ENCODE data around the gene ERICH6B. TPM values are rescaled to one million over a fixed set of nuclear protein-coding genes. Genes with fewer than 3 reads are reported as not detected.

ERICH6B gene
- total and polyA plus RNA-seq, 4 donors, result 0.94 TPM; not detected in 3

- TF ChIP-seq, protein P1, sequence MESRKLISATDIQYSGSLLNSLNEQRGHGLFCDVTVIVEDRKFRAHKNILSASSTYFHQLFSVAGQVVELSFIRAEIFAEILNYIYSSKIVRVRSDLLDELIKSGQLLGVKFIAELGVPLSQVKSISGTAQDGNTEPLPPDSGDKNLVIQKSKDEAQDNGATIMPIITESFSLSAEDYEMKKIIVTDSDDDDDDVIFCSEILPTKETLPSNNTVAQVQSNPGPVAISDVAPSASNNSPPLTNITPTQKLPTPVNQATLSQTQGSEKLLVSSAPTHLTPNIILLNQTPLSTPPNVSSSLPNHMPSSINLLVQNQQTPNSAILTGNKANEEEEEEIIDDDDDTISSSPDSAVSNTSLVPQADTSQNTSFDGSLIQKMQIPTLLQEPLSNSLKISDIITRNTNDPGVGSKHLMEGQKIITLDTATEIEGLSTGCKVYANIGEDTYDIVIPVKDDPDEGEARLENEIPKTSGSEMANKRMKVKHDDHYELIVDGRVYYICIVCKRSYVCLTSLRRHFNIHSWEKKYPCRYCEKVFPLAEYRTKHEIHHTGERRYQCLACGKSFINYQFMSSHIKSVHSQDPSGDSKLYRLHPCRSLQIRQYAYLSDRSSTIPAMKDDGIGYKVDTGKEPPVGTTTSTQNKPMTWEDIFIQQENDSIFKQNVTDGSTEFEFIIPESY (IDR thresholded peaks at IDR 0.05), result no peak
These were observed 12.1 kb upstream of the ERICH6B start (continued) for GRCh38 chr13:45627656-45628055.

DNA sequence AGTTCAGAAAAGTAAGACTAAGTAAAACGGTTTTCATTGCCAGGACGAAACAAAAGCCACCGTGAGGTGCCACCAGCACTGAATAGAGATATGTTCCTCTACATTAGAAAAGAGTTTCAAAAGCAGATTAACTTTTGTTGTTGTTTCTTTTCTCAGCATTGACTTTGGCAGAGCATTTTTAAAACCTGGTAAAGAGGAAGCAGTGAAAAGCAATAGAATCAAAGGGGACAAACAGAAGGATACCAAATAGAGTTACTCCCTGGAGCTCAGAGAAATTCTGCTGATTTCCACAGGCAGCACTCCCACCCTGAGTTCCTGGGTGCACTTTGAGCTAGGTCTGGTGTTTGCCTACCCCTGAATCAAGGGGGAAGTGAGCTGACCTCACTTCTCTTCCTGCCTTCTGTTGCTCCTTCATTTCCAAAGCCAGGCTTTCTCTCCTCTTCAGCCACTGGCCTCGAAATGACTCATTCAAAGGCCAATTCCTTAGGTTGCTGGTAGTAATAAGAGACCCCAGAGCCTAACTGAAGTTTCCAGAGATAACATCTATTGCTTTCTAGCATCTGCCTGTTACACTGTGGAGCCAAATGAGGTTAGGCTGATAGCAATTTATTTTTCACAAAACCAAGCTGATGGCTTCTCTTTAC lies 11.3 kb upstream of the ERICH6B start:
- no peak overlapping the region for H3K9ac ChIP-seq (ENCODE audit: low read depth in 1 of 2, low read length in 2 of 2)

DNA sequence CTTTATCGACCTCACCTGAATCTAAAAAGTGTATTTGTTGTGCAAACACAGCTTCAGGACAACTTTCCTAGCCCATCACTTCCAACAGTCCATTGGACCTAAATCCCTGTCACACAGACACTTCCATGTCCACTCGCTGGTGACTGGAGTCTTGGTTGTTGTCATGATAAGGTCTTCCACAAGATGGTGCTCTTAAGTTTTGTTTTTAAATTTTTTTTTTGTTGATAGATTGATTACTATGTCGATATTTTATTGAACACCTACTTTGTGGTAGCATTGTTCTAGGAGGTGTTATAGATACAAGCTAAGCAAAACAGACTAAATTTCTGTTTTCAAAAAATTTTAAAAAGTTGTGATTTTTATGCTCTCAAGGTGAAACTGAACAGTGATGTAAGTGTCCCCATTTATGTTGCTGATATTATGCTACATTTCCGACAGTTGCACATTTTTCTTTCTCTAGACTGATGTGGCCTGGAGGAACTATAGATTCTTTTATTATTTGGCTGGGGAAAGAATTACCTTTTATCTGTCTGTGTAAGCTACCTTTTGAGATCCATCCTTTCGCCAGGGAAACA lies 8.1 kb upstream of the ERICH6B start:
- no peaks in the 10 kb centered on the region for H3K4me1 ChIP-seq (ENCODE audit: control insufficient read depth in 4 of 4, insufficient read depth in 4 of 4, low read length in 3 of 4)
- WGBS, result 39% methylated on average over 5 of the region's 5 CpGs
- H3K9me3 ChIP-seq (ENCODE audit: control insufficient read depth in 4 of 4, low read length in 3 of 4), result no peaks in the 10 kb centered on the region
- H3K9ac ChIP-seq (ENCODE audit: low read depth in 1 of 2, low read length in 2 of 2), result no peak overlapping the region
- H3K27me3 ChIP-seq (ENCODE audit: control insufficient read depth in 4 of 4, insufficient read depth in 4 of 4, low read length in 3 of 4), result peaks cover 0 to 11% (median 0%) of the 10 kb centered on the region in 4 donors
- no peaks in the 10 kb centered on the region for H3K36me3 ChIP-seq (ENCODE audit: control insufficient read depth in 4 of 4, insufficient read depth in 3 of 4, low read depth in 1 of 4, low read length in 3 of 4)
- no peak for DNase-seq (ENCODE audit: low spot score)
- H3K27ac ChIP-seq (ENCODE audit: low read depth in 1 of 2, low read length in 2 of 2), result no peak overlapping the region
- TF ChIP-seq, protein P2, sequence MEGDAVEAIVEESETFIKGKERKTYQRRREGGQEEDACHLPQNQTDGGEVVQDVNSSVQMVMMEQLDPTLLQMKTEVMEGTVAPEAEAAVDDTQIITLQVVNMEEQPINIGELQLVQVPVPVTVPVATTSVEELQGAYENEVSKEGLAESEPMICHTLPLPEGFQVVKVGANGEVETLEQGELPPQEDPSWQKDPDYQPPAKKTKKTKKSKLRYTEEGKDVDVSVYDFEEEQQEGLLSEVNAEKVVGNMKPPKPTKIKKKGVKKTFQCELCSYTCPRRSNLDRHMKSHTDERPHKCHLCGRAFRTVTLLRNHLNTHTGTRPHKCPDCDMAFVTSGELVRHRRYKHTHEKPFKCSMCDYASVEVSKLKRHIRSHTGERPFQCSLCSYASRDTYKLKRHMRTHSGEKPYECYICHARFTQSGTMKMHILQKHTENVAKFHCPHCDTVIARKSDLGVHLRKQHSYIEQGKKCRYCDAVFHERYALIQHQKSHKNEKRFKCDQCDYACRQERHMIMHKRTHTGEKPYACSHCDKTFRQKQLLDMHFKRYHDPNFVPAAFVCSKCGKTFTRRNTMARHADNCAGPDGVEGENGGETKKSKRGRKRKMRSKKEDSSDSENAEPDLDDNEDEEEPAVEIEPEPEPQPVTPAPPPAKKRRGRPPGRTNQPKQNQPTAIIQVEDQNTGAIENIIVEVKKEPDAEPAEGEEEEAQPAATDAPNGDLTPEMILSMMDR (IDR thresholded peaks at IDR 0.05; ENCODE audit: low read depth, low read length, missing input control), result peak; percentile 39
- TF ChIP-seq RAD21 (IDR thresholded peaks at IDR 0.05), result peak; percentile 51 to 64
- TF ChIP-seq YY1 (IDR thresholded peaks at IDR 0.05), result no peak
- H3K4me3 ChIP-seq (ENCODE audit: low read depth in 1 of 3, low read length in 3 of 3), result no peak overlapping the region

More for the DNA sequence above, 11.3 kb upstream of the ERICH6B start:
- TF ChIP-seq EGR1 (IDR thresholded peaks at IDR 0.05; ENCODE audit: low read depth in 2 of 2) (no peak), HNF4A (conservative IDR thresholded peaks at IDR 0.05) (no peak), JUND (IDR thresholded peaks at IDR 0.05) (no peak), RXRA (IDR thresholded peaks at IDR 0.05) (no peak), TAF1 (conservative IDR thresholded peaks at IDR 0.05) (no peak), GABPA (IDR thresholded peaks at IDR 0.05 in 1 of 2, conservative IDR thresholded peaks at IDR 0.05 in 1 of 2) (no peak)
- TF ChIP-seq, protein P2 (IDR thresholded peaks at IDR 0.05; ENCODE audit: low read depth, low read length, missing input control), result no peak
- TF ChIP-seq, protein P3, sequence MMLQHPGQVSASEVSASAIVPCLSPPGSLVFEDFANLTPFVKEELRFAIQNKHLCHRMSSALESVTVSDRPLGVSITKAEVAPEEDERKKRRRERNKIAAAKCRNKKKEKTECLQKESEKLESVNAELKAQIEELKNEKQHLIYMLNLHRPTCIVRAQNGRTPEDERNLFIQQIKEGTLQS (IDR thresholded peaks at IDR 0.05), result no peak
- Histone ChIP-seq H3K4me3 (ENCODE audit: low read depth in 1 of 3, low read length in 3 of 3) (no peak overlapping the region), H3K4me1 (ENCODE audit: control insufficient read depth in 4 of 4, insufficient read depth in 4 of 4, low read length in 3 of 4) (no peaks in the 10 kb centered on the region), H3K36me3 (ENCODE audit: control insufficient read depth in 4 of 4, insufficient read depth in 3 of 4, low read depth in 1 of 4, low read length in 3 of 4) (no peaks in the 10 kb centered on the region), H3K27me3 (ENCODE audit: control insufficient read depth in 4 of 4, insufficient read depth in 4 of 4, low read length in 3 of 4) (peaks cover 0 to 11% (median 0%) of the 10 kb centered on the region in 4 donors), H3K27ac (ENCODE audit: low read depth in 1 of 2, low read length in 2 of 2) (no peak overlapping the region), H3K9me3 (ENCODE audit: control insufficient read depth in 4 of 4, low read length in 3 of 4) (no peaks in the 10 kb centered on the region)
- 49% methylated on average over 4 of the region's 4 CpGs for WGBS
- no peak for DNase-seq (ENCODE audit: low spot score)
